Neural crest cell (in vitro differentiated cells): ENCODE results near the gene TRIM62. TPM values are rescaled to one million over a fixed set of nuclear protein-coding genes. Genes with fewer than 3 reads are reported as not detected.
A peak's percentile ranks its signal among the peaks of the same experiment; 100 is the strongest.

Source experiments
- DNase-seq: peaks from one replicate; pipeline ENCODE4 v3.0.0; 2021; ENCODE audit warnings: low read depth, mixed read lengths, low spot score
- H3K27ac Mint-ChIP-seq: one replicate; pipeline ENCODE4 v1.8.0; 2021; ENCODE audit warnings: mild to moderate bottlenecking, mixed read lengths; ENCODE audit not compliant: unreplicated experiment
- H3K27me3 Mint-ChIP-seq: 2 replicates; pipeline ENCODE4 v1.8.0; 2021; ENCODE audit warnings: low read depth, mild to moderate bottlenecking, mixed read lengths
- H3K36me3 Mint-ChIP-seq: 2 replicates; pipeline ENCODE4 v1.8.0; 2021; ENCODE audit warnings: low read depth, mild to moderate bottlenecking, mixed read lengths
- H3K4me1 Mint-ChIP-seq: 2 replicates; pipeline ENCODE4 v1.8.0; 2021; ENCODE audit warnings: mixed read lengths
- H3K4me3 Mint-ChIP-seq: one replicate; pipeline ENCODE4 v1.8.0; 2021; ENCODE audit warnings: mild to moderate bottlenecking, mixed read lengths
- H3K9me3 Mint-ChIP-seq: 2 replicates; pipeline ENCODE4 v1.8.0; 2021; ENCODE audit warnings: mixed read lengths
- total RNA-seq: library from RNA; stranded (reverse); gene quantifications from 2 replicates; pipeline ENCODE4 v1.2.1, GENCODE V29; 2021
- TF ChIP-seq, protein P1 (sequence below): fragments of 200-600 bp; sonication (generic); conservative IDR thresholded peaks from 2 replicates; pipeline ENCODE4 v1.5.0; 2021; ENCODE audit warnings: antibody characterized with exemption, mild to moderate bottlenecking

Gene TRIM62
- total RNA-seq, 1 donor from 2014 or later = 8.6 TPM

DNA sequence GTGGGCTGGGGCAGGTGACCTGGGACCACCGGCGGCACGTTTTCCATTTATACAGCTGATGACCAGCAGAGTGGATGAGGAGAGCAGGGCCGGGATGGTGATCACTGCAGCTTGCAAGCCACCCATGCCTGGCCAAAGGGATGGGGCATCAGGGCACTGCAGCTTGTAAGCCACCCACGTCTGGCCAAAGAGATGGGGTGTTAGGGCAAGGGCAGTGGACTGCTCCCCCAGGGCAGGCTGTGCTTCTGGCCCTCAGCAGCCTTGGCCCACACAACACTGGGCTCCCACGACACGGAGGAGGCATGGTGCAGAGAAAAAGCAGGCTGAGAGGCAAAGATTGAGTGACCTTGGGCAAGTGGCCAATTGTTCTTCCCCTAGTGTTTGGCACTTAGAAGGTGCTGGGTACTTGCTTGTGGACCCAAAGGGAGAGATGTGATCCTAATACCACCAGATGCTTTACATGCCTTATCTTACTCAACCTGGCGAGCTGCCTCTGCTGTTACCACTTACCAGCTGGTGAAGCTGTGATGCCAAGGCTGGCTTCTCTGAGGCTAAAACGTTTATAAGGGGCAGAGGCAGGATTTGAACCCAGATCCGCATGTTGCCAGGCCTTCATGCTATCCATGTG lies 48.3 kb downstream of the TRIM62 start:
- no peak overlapping the region for H3K4me3 Mint-ChIP-seq
- no peaks in the 10 kb centered on the region for H3K36me3 Mint-ChIP-seq
- H3K27me3 Mint-ChIP-seq = no peaks in the 10 kb centered on the region
- peaks cover 5% of the 10 kb centered on the region for H3K4me1 Mint-ChIP-seq
- no peak overlapping the region for H3K27ac Mint-ChIP-seq
- TF ChIP-seq, protein P1, sequence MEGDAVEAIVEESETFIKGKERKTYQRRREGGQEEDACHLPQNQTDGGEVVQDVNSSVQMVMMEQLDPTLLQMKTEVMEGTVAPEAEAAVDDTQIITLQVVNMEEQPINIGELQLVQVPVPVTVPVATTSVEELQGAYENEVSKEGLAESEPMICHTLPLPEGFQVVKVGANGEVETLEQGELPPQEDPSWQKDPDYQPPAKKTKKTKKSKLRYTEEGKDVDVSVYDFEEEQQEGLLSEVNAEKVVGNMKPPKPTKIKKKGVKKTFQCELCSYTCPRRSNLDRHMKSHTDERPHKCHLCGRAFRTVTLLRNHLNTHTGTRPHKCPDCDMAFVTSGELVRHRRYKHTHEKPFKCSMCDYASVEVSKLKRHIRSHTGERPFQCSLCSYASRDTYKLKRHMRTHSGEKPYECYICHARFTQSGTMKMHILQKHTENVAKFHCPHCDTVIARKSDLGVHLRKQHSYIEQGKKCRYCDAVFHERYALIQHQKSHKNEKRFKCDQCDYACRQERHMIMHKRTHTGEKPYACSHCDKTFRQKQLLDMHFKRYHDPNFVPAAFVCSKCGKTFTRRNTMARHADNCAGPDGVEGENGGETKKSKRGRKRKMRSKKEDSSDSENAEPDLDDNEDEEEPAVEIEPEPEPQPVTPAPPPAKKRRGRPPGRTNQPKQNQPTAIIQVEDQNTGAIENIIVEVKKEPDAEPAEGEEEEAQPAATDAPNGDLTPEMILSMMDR = no peak
- no peak for DNase-seq
- no peaks in the 10 kb centered on the region for H3K9me3 Mint-ChIP-seq

DNA sequence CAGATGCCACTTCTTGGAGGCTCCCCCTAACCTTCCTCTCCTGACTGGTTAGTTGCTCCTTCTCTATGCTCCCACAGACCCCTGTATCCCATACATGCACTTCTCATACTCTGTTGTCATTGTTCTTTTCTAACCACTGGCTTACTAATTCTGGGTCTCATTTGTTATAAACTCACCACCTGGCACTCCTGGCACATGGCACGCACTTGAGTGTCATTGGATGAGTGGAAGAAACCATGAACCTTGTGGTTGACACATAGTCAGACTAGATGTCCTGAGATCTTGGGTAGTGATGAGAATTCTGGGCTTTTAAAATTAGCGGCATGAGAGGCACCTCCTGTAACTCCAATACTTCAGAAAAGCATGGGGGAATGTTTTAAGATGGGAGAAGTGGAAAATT lies 49.3 kb downstream of the TRIM62 start:
- H3K27me3 Mint-ChIP-seq = no peaks in the 10 kb centered on the region
- H3K36me3 Mint-ChIP-seq = no peaks in the 10 kb centered on the region
- TF ChIP-seq, protein P1 = no peak
- DNase-seq = no peak
- no peak overlapping the region for H3K27ac Mint-ChIP-seq
- no peak overlapping the region for H3K4me3 Mint-ChIP-seq
- no peaks in the 10 kb centered on the region for H3K4me1 Mint-ChIP-seq
- H3K9me3 Mint-ChIP-seq = no peaks in the 10 kb centered on the region

DNA sequence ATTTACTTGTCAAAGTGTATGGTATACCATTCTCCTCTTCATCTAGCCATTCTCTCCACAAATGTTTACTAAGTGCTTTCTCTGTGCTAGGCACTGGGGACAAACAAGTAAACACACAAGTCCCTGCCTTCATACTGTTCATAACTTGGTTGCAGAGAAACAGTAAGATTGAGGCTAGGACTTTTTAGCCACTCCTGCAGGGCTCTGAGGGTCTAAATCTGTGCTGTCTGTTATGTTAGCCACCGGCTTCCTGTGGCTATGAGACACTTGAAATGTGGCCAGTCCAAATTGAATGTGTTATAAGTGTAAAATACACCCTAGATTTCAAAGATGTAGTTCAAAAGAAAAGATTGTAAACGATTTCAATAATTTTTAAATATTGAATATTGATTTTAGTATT lies 50.7 kb downstream of the TRIM62 start:
- H3K27me3 Mint-ChIP-seq = no peaks in the 10 kb centered on the region
- no peak overlapping the region for H3K4me3 Mint-ChIP-seq
- H3K9me3 Mint-ChIP-seq = no peaks in the 10 kb centered on the region
- H3K36me3 Mint-ChIP-seq = no peaks in the 10 kb centered on the region
- peaks cover 6% of the 10 kb centered on the region for H3K4me1 Mint-ChIP-seq
- DNase-seq = no peak
- H3K27ac Mint-ChIP-seq = no peak overlapping the region
- TF ChIP-seq, protein P1 = no peak

DNA sequence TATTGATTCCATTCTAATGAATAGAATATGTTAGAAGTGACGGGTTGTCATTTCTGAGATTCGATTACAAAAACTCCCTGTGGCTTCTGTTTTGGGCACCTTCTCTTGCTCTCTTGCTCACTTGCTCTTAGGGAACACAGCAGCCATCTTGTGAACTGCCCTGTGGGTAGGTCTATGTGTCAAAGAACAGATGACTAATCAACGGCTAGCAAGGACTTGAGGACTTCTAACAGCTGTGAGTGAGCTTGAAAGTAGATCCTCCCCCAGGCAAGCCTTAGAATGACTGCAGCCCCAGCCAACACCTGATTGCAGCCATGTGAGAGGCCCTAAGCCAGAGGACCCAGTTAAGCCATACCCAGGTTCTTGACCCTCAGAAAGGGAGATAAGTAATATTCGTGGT lies 51.5 kb downstream of the TRIM62 start:
- peaks cover 6% of the 10 kb centered on the region for H3K4me1 Mint-ChIP-seq
- no peak for DNase-seq
- no peaks in the 10 kb centered on the region for H3K9me3 Mint-ChIP-seq
- no peaks in the 10 kb centered on the region for H3K27me3 Mint-ChIP-seq
- TF ChIP-seq, protein P1 = no peak
- peak overlapping the region; percentile 54 for H3K27ac Mint-ChIP-seq
- H3K4me3 Mint-ChIP-seq = no peak overlapping the region
- no peaks in the 10 kb centered on the region for H3K36me3 Mint-ChIP-seq

DNA sequence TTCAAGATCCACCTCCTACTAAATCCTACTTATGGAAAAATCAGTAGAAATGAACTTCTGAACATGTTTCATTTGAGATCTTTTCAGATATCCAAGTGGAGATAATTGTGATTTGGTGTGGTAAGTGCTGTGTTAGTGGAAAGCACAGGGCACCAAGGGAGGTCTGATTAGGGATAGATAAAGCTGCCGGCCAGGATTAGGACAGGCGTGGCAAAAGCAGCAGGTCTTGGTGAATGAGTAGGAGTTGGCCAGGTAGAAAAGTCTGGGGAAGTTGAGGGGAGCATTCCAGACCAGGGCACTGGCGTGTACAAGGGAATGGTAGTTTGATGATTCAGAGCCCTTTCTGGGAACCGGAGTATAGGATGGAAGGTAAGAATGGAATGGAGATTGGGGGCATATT lies 53.1 kb downstream of the TRIM62 start:
- Mint-ChIP-seq H3K9me3 (no peaks in the 10 kb centered on the region), H3K27ac (no peak overlapping the region), H3K27me3 (no peaks in the 10 kb centered on the region), H3K36me3 (no peaks in the 10 kb centered on the region), H3K4me3 (no peak overlapping the region), H3K4me1 (peaks cover 6% of the 10 kb centered on the region)
- TF ChIP-seq, protein P1 = no peak
- DNase-seq = no peak
